ENCODE measurements around the gene NFKB2.

The NFKB2 gene

DNA sequence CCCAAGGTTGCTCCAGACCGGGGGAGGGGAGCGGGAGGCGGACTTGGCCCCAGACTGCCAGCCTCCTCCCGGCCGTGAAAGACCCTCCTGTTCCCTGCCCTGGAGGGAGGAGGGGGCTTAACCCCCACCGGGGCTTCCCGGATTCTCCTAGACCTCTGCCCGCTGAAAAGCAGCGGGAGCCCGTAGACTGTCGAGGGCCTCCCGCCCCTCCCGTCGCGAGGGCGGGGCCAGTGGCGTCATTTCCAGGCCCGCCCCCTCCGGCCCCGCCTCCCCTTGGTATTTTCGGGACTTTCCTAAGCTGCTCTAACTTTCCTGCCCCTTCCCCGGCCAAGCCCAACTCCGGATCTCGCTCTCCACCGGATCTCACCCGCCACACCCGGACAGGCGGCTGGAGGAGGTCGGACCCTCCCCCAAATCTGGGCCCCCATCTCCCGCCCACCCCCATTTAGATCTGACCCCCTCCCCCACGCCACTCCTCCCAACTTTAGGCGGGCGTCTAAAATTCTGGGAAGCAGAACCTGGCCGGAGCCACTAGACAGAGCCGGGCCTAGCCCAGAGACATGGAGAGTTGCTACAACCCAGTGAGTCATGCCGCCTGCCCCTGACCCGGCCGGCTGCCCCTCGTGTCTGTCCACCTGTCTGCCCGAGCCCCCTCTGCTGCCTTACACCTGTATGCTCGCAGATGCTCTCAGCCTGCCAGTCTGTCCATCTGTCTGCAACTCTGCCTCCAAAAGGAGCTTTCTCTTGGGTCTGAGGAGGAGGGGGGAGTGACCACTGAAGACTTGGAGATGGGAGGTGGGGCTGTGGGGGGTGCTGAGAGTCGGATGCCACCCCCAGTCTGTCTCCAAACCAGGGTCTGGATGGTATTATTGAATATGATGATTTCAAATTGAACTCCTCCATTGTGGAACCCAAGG lies at the start of gene NFKB2 (continued):
- TF ChIP-seq ZBTB10 (tag by site-specific recombination; IDR thresholded peaks at IDR 0.05) (no peak), KLF8 (tag by site-specific recombination; IDR thresholded peaks at IDR 0.05) (peak; percentile 98), ZNF121 (tag by site-specific recombination; IDR thresholded peaks at IDR 0.05) (no peak), ZNF184 (tag by site-specific recombination; IDR thresholded peaks at IDR 0.05) (0 out of 2 replicates have a peak, but pooled peaks have one; percentile 5), PRDM1 (tag by site-specific recombination; IDR thresholded peaks at IDR 0.05) (0 out of 2 replicates have a peak, but pooled peaks have one; percentile 15), HIC1 (tag by site-specific recombination; IDR thresholded peaks at IDR 0.05) (peak; percentile 20; the same call in 1 of the 2 replicates), FEZF1 (tag by site-specific recombination; IDR thresholded peaks at IDR 0.05) (no peak), ZNF138 (tag by site-specific recombination; IDR thresholded peaks at IDR 0.05; ENCODE audit: borderline replicate concordance) (no peak), ZNF555 (tag by site-specific recombination; conservative IDR thresholded peaks at IDR 0.05) (no peak), ZNF248 (tag by site-specific recombination; IDR thresholded peaks at IDR 0.05) (no peak), ZNF433 (tag by site-specific recombination; IDR thresholded peaks at IDR 0.05; ENCODE audit: low read depth) (no peak), YY2 (tag by site-specific recombination; IDR thresholded peaks at IDR 0.05) (no peak), PRDM10 (tag by site-specific recombination; IDR thresholded peaks at IDR 0.05) (peak; percentile 63)
- TF ChIP-seq, protein P1, sequence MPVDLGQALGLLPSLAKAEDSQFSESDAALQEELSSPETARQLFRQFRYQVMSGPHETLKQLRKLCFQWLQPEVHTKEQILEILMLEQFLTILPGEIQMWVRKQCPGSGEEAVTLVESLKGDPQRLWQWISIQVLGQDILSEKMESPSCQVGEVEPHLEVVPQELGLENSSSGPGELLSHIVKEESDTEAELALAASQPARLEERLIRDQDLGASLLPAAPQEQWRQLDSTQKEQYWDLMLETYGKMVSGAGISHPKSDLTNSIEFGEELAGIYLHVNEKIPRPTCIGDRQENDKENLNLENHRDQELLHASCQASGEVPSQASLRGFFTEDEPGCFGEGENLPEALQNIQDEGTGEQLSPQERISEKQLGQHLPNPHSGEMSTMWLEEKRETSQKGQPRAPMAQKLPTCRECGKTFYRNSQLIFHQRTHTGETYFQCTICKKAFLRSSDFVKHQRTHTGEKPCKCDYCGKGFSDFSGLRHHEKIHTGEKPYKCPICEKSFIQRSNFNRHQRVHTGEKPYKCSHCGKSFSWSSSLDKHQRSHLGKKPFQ (tag by site-specific recombination; IDR thresholded peaks at IDR 0.05) = no peak
- TF ChIP-seq, protein P2, sequence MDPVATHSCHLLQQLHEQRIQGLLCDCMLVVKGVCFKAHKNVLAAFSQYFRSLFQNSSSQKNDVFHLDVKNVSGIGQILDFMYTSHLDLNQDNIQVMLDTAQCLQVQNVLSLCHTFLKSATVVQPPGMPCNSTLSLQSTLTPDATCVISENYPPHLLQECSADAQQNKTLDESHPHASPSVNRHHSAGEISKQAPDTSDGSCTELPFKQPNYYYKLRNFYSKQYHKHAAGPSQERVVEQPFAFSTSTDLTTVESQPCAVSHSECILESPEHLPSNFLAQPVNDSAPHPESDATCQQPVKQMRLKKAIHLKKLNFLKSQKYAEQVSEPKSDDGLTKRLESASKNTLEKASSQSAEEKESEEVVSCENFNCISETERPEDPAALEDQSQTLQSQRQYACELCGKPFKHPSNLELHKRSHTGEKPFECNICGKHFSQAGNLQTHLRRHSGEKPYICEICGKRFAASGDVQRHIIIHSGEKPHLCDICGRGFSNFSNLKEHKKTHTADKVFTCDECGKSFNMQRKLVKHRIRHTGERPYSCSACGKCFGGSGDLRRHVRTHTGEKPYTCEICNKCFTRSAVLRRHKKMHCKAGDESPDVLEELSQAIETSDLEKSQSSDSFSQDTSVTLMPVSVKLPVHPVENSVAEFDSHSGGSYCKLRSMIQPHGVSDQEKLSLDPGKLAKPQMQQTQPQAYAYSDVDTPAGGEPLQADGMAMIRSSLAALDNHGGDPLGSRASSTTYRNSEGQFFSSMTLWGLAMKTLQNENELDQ (tag by site-specific recombination; IDR thresholded peaks at IDR 0.05; ENCODE audit: low read depth) = no peak
- TF ChIP-seq, protein P3, sequence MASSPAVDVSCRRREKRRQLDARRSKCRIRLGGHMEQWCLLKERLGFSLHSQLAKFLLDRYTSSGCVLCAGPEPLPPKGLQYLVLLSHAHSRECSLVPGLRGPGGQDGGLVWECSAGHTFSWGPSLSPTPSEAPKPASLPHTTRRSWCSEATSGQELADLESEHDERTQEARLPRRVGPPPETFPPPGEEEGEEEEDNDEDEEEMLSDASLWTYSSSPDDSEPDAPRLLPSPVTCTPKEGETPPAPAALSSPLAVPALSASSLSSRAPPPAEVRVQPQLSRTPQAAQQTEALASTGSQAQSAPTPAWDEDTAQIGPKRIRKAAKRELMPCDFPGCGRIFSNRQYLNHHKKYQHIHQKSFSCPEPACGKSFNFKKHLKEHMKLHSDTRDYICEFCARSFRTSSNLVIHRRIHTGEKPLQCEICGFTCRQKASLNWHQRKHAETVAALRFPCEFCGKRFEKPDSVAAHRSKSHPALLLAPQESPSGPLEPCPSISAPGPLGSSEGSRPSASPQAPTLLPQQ (tag by site-specific recombination; IDR thresholded peaks at IDR 0.05) = 0 out of 2 replicates have a peak, but pooled peaks have one; percentile 9
- TF ChIP-seq, protein P4, sequence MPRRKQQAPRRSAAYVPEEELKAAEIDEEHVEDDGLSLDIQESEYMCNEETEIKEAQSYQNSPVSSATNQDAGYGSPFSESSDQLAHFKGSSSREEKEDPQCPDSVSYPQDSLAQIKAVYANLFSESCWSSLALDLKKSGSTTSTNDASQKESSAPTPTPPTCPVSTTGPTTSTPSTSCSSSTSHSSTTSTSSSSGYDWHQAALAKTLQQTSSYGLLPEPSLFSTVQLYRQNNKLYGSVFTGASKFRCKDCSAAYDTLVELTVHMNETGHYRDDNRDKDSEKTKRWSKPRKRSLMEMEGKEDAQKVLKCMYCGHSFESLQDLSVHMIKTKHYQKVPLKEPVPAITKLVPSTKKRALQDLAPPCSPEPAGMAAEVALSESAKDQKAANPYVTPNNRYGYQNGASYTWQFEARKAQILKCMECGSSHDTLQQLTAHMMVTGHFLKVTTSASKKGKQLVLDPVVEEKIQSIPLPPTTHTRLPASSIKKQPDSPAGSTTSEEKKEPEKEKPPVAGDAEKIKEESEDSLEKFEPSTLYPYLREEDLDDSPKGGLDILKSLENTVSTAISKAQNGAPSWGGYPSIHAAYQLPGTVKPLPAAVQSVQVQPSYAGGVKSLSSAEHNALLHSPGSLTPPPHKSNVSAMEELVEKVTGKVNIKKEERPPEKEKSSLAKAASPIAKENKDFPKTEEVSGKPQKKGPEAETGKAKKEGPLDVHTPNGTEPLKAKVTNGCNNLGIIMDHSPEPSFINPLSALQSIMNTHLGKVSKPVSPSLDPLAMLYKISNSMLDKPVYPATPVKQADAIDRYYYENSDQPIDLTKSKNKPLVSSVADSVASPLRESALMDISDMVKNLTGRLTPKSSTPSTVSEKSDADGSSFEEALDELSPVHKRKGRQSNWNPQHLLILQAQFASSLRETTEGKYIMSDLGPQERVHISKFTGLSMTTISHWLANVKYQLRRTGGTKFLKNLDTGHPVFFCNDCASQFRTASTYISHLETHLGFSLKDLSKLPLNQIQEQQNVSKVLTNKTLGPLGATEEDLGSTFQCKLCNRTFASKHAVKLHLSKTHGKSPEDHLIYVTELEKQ (tag by site-specific recombination; IDR thresholded peaks at IDR 0.05; ENCODE audit: borderline replicate concordance) = no peak
- TF ChIP-seq, protein P5, sequence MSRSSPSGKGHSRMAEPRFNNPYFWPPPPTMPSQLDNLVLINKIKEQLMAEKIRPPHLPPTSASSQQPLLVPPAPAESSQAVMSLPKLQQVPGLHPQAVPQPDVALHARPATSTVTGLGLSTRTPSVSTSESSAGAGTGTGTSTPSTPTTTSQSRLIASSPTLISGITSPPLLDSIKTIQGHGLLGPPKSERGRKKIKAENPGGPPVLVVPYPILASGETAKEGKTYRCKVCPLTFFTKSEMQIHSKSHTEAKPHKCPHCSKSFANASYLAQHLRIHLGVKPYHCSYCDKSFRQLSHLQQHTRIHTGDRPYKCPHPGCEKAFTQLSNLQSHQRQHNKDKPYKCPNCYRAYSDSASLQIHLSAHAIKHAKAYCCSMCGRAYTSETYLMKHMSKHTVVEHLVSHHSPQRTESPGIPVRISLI (tag by site-specific recombination; IDR thresholded peaks at IDR 0.05) = no peak
